ENCODE measurements around the gene CDC42EP2.

DNA sequence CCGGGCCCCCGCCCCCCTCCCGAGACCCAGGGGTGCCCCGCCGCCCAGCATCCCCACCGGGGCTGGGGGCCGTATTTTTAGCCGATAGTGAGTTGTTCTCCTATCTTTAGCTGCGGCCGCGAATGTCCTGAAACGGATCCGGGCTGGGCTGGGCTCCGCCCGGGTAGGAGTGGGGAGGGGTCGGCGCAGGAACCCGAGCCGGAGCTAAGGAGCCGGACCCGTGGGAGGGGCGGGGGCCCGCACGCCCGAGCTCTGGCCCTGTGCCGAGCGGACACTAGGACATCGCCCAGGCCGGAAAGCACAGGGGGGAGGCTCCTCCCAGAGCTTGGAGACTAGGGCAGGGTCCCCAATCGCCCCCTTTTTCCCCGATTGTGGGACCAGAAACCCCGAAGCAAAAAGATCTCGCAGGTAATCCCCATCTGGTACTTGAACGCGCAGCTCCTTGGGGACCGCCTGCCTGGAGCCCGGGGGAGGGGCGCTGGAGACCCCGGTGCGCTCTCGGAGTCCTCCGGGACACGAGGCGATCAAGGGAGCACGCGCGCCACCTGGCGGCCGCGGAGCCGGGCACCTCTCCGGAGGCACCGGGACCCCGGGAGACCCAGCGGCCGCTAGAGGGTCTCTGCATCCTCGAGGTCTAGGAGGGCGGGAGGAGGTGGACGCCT lies 669 bp downstream of the CDC42EP2 start:
- TF ChIP-seq, protein P1, sequence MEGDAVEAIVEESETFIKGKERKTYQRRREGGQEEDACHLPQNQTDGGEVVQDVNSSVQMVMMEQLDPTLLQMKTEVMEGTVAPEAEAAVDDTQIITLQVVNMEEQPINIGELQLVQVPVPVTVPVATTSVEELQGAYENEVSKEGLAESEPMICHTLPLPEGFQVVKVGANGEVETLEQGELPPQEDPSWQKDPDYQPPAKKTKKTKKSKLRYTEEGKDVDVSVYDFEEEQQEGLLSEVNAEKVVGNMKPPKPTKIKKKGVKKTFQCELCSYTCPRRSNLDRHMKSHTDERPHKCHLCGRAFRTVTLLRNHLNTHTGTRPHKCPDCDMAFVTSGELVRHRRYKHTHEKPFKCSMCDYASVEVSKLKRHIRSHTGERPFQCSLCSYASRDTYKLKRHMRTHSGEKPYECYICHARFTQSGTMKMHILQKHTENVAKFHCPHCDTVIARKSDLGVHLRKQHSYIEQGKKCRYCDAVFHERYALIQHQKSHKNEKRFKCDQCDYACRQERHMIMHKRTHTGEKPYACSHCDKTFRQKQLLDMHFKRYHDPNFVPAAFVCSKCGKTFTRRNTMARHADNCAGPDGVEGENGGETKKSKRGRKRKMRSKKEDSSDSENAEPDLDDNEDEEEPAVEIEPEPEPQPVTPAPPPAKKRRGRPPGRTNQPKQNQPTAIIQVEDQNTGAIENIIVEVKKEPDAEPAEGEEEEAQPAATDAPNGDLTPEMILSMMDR (IDR thresholded peaks at IDR 0.05; ENCODE audit: insufficient read depth, low read length): peak; percentile 69
- TF ChIP-seq SPI1 (IDR thresholded peaks at IDR 0.05; ENCODE audit: borderline replicate concordance, low read depth) (no peak), POLR2AphosphoS5 (IDR thresholded peaks at IDR 0.05; ENCODE audit: low read depth) (no peak)
- TF ChIP-seq, protein P2, sequence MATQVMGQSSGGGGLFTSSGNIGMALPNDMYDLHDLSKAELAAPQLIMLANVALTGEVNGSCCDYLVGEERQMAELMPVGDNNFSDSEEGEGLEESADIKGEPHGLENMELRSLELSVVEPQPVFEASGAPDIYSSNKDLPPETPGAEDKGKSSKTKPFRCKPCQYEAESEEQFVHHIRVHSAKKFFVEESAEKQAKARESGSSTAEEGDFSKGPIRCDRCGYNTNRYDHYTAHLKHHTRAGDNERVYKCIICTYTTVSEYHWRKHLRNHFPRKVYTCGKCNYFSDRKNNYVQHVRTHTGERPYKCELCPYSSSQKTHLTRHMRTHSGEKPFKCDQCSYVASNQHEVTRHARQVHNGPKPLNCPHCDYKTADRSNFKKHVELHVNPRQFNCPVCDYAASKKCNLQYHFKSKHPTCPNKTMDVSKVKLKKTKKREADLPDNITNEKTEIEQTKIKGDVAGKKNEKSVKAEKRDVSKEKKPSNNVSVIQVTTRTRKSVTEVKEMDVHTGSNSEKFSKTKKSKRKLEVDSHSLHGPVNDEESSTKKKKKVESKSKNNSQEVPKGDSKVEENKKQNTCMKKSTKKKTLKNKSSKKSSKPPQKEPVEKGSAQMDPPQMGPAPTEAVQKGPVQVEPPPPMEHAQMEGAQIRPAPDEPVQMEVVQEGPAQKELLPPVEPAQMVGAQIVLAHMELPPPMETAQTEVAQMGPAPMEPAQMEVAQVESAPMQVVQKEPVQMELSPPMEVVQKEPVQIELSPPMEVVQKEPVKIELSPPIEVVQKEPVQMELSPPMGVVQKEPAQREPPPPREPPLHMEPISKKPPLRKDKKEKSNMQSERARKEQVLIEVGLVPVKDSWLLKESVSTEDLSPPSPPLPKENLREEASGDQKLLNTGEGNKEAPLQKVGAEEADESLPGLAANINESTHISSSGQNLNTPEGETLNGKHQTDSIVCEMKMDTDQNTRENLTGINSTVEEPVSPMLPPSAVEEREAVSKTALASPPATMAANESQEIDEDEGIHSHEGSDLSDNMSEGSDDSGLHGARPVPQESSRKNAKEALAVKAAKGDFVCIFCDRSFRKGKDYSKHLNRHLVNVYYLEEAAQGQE (IDR thresholded peaks at IDR 0.05; ENCODE audit: insufficient replicate concordance, low read depth): no peak

Measured in HL-60 (cell line).